GM23338 (cell line): ENCODE data around the gene PBX3. TPM values are rescaled to one million over a fixed set of nuclear protein-coding genes. Genes with fewer than 3 reads are reported as not detected.

Experiments used
- EZH2phosphoT487 ChIP-seq: fragments of 200-600 bp; sonication (generic); IDR thresholded peaks from one replicate; pipeline ENCODE4 v1.8.1; 2018; ENCODE audit warnings: antibody characterized with exemption; ENCODE audit not compliant: unreplicated experiment
- ZNF114 ChIP-seq: fragments of 250-450 bp; sonication (Bioruptor Pico); IDR thresholded peaks from 2 replicates; pipeline ENCODE4 v1.5.0; 2020; ENCODE audit warnings: mild to moderate bottlenecking, moderate library complexity
- polyA plus RNA-seq: library from polyadenylated mRNA; unstranded; fragments of >200 nt; fragmentation: Nextera tagmentation; extraction: Ambion mirVana; gene quantifications from 2 replicates; pipeline ENCODE4 v1.2.1, GENCODE V29; 2016
- total RNA-seq: library from RNA; depleted of rRNA; stranded (reverse); fragments of >200 nt; shearing (Covaris generic); gene quantifications from 2 replicates; pipeline ENCODE4 v1.2.3, GENCODE V29; 2014
- TF ChIP-seq, protein P1 (sequence below): fragments of 250-450 bp; sonication (Bioruptor Pico); IDR thresholded peaks from 2 replicates; pipeline ENCODE4 v1.5.0; 2020; ENCODE audit warnings: mild to moderate bottlenecking, moderate library complexity
- TF ChIP-seq, protein P2 (sequence below), 2 experiments: fragments of 200-600 bp in 1 of 2; sonication (generic) in 1 of 2; conservative IDR thresholded peaks; 2 replicates each; pipeline versions ENCODE4 v1.5.1 to v1.6.1; 2016 to 2017; ENCODE audit warnings: antibody characterized with exemption in 2 of 2, low read depth in 2 of 2, mild to moderate bottlenecking in 2 of 2, moderate library complexity in 1 of 2
- TF ChIP-seq, protein P3 (sequence below): IDR thresholded peaks from one replicate; pipeline ENCODE4 v1.6.1; 2018; ENCODE audit warnings: antibody characterized with exemption; ENCODE audit not compliant: unreplicated experiment

The PBX3 gene
- total and polyA plus RNA-seq, 2 experiments from 2014 or later: 28.9 to 50.5 TPM

DNA sequence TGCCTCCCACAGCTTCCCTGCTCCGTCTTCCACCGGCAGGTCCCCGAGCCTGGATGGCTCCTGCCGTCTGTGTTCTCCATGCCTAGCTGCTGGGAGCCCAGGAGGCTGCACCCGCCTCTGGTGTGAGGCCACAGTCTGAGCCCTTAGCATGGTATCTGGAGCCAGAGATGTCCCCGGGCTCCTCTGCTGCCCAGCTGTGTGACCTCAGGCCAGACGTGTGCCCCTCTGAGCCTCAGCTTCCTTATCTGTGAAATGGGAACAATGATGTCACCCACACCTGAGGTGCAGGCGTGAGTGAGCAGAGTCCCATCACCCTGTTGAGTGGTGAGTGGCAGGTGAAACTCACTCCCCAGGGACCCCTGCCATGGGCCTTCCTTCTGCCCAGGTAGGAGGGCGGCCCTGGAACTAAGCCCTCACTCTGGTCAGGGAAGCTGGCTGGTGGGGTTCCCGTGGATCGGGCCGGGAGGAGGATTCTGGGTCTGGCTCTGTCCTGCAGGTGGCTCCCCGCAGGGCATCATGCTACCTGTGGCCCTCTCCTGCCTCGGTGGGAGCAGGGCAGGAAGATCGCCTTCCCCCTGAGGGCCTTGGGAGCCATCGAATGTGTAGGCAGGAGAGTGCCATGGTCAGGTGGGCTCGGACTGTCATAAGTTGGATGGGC lies 239.0 kb downstream of the PBX3 start (continued):
- TF ChIP-seq, protein P1, sequence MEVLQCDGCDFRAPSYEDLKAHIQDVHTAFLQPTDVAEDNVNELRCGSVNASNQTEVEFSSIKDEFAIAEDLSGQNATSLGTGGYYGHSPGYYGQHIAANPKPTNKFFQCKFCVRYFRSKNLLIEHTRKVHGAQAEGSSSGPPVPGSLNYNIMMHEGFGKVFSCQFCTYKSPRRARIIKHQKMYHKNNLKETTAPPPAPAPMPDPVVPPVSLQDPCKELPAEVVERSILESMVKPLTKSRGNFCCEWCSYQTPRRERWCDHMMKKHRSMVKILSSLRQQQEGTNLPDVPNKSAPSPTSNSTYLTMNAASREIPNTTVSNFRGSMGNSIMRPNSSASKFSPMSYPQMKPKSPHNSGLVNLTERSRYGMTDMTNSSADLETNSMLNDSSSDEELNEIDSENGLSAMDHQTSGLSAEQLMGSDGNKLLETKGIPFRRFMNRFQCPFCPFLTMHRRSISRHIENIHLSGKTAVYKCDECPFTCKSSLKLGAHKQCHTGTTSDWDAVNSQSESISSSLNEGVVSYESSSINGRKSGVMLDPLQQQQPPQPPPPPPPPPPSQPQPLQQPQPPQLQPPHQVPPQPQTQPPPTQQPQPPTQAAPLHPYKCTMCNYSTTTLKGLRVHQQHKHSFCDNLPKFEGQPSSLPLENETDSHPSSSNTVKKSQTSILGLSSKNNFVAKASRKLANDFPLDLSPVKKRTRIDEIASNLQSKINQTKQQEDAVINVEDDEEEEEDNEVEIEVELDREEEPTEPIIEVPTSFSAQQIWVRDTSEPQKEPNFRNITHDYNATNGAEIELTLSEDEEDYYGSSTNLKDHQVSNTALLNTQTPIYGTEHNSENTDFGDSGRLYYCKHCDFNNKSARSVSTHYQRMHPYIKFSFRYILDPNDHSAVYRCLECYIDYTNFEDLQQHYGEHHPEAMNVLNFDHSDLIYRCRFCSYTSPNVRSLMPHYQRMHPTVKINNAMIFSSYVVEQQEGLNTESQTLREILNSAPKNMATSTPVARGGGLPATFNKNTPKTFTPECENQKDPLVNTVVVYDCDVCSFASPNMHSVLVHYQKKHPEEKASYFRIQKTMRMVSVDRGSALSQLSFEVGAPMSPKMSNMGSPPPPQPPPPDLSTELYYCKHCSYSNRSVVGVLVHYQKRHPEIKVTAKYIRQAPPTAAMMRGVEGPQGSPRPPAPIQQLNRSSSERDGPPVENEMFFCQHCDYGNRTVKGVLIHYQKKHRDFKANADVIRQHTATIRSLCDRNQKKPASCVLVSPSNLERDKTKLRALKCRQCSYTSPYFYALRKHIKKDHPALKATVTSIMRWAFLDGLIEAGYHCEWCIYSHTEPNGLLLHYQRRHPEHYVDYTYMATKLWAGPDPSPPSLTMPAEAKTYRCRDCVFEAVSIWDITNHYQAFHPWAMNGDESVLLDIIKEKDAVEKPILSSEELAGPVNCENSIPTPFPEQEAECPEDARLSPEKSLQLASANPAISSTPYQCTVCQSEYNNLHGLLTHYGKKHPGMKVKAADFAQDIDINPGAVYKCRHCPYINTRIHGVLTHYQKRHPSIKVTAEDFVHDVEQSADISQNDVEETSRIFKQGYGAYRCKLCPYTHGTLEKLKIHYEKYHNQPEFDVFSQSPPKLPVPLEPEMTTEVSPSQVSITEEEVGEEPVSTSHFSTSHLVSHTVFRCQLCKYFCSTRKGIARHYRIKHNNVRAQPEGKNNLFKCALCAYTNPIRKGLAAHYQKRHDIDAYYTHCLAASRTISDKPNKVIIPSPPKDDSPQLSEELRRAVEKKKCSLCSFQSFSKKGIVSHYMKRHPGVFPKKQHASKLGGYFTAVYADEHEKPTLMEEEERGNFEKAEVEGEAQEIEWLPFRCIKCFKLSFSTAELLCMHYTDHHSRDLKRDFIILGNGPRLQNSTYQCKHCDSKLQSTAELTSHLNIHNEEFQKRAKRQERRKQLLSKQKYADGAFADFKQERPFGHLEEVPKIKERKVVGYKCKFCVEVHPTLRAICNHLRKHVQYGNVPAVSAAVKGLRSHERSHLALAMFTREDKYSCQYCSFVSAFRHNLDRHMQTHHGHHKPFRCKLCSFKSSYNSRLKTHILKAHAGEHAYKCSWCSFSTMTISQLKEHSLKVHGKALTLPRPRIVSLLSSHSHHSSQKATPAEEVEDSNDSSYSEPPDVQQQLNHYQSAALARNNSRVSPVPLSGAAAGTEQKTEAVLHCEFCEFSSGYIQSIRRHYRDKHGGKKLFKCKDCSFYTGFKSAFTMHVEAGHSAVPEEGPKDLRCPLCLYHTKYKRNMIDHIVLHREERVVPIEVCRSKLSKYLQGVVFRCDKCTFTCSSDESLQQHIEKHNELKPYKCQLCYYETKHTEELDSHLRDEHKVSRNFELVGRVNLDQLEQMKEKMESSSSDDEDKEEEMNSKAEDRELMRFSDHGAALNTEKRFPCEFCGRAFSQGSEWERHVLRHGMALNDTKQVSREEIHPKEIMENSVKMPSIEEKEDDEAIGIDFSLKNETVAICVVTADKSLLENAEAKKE (CRISPR knock-in tag): no peak
- TF ChIP-seq ZNF114: no peak
- TF ChIP-seq, protein P2, sequence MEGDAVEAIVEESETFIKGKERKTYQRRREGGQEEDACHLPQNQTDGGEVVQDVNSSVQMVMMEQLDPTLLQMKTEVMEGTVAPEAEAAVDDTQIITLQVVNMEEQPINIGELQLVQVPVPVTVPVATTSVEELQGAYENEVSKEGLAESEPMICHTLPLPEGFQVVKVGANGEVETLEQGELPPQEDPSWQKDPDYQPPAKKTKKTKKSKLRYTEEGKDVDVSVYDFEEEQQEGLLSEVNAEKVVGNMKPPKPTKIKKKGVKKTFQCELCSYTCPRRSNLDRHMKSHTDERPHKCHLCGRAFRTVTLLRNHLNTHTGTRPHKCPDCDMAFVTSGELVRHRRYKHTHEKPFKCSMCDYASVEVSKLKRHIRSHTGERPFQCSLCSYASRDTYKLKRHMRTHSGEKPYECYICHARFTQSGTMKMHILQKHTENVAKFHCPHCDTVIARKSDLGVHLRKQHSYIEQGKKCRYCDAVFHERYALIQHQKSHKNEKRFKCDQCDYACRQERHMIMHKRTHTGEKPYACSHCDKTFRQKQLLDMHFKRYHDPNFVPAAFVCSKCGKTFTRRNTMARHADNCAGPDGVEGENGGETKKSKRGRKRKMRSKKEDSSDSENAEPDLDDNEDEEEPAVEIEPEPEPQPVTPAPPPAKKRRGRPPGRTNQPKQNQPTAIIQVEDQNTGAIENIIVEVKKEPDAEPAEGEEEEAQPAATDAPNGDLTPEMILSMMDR (conservative IDR thresholded peaks at IDR 0.05; ENCODE audit: low read depth in 2 of 2): no peak
- no peak for TF ChIP-seq EZH2phosphoT487
- TF ChIP-seq, protein P3, sequence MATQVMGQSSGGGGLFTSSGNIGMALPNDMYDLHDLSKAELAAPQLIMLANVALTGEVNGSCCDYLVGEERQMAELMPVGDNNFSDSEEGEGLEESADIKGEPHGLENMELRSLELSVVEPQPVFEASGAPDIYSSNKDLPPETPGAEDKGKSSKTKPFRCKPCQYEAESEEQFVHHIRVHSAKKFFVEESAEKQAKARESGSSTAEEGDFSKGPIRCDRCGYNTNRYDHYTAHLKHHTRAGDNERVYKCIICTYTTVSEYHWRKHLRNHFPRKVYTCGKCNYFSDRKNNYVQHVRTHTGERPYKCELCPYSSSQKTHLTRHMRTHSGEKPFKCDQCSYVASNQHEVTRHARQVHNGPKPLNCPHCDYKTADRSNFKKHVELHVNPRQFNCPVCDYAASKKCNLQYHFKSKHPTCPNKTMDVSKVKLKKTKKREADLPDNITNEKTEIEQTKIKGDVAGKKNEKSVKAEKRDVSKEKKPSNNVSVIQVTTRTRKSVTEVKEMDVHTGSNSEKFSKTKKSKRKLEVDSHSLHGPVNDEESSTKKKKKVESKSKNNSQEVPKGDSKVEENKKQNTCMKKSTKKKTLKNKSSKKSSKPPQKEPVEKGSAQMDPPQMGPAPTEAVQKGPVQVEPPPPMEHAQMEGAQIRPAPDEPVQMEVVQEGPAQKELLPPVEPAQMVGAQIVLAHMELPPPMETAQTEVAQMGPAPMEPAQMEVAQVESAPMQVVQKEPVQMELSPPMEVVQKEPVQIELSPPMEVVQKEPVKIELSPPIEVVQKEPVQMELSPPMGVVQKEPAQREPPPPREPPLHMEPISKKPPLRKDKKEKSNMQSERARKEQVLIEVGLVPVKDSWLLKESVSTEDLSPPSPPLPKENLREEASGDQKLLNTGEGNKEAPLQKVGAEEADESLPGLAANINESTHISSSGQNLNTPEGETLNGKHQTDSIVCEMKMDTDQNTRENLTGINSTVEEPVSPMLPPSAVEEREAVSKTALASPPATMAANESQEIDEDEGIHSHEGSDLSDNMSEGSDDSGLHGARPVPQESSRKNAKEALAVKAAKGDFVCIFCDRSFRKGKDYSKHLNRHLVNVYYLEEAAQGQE: no peak
